Measurements from ENCODE around the gene GTF2H3.

The GTF2H3 gene

GRCh38 chr12:123607756-123608155 lies 25.9 kb upstream of the GTF2H3 start:
- Histone ChIP-seq H3K36me3 (ENCODE audit: insufficient read depth, low read length) (peaks cover 67% of the 10 kb centered on the region; the same call in 1 of the 2 replicates), H3F3A (ENCODE audit: low read depth) (no peaks in the 10 kb centered on the region), H3K27me3 (ENCODE audit: insufficient read depth, low read length, poor library complexity, severe bottlenecking) (no peaks in the 10 kb centered on the region), H3K4me2 (ENCODE audit: low read depth, low read length, poor library complexity, severe bottlenecking) (no peak overlapping the region), H3K9me3 (ENCODE audit: insufficient read depth, low read depth, low read length) (no peaks in the 10 kb centered on the region), H3K4me1 (ENCODE audit: insufficient read depth, low read length, poor library complexity, severe bottlenecking) (peaks cover 18% of the 10 kb centered on the region), H3K4me3 (ENCODE audit: low read length, poor library complexity, severe bottlenecking) (no peak overlapping the region), H3K79me2 (ENCODE audit: insufficient read depth, low read length) (peaks cover 73% of the 10 kb centered on the region), H3K9me2 (replicated peaks; ENCODE audit: low read depth, low read length) (no peaks in the 10 kb centered on the region), H4K20me1 (ENCODE audit: insufficient read depth, low read length, poor library complexity, severe bottlenecking) (peaks cover 30% of the 10 kb centered on the region), H2AFZ (ENCODE audit: low read length) (no peak overlapping the region), H3K9ac (ENCODE audit: low read depth, low read length, poor library complexity, severe bottlenecking) (no peak overlapping the region)
- TF ChIP-seq CTCF (conservative IDR thresholded peaks at IDR 0.05; ENCODE audit: low read length) (no peak), EZH2phosphoT487 (IDR thresholded peaks at IDR 0.05; ENCODE audit: borderline replicate concordance) (no peak)

- Histone ChIP-seq H3K9me2 (replicated peaks; ENCODE audit: low read depth, low read length) (no peaks in the 10 kb centered on the region), H3F3A (ENCODE audit: low read depth) (no peaks in the 10 kb centered on the region), H3K9me3 (ENCODE audit: insufficient read depth, low read depth, low read length) (no peaks in the 10 kb centered on the region), H3K79me2 (ENCODE audit: insufficient read depth, low read length) (peaks cover 71% of the 10 kb centered on the region), H3K4me1 (ENCODE audit: insufficient read depth, low read length, poor library complexity, severe bottlenecking) (peaks cover 13% of the 10 kb centered on the region), H3K27me3 (ENCODE audit: insufficient read depth, low read length, poor library complexity, severe bottlenecking) (no peaks in the 10 kb centered on the region), H3K9ac (ENCODE audit: low read depth, low read length, poor library complexity, severe bottlenecking) (no peak overlapping the region), H3K4me2 (ENCODE audit: low read depth, low read length, poor library complexity, severe bottlenecking) (no peak overlapping the region), H3K36me3 (ENCODE audit: insufficient read depth, low read length) (peaks cover 72% of the 10 kb centered on the region), H4K20me1 (ENCODE audit: insufficient read depth, low read length, poor library complexity, severe bottlenecking) (peaks cover 28% of the 10 kb centered on the region), H3K4me3 (ENCODE audit: low read length, poor library complexity, severe bottlenecking) (no peak overlapping the region), H2AFZ (ENCODE audit: low read length) (no peak overlapping the region)
- TF ChIP-seq EZH2phosphoT487 (IDR thresholded peaks at IDR 0.05; ENCODE audit: borderline replicate concordance) (no peak), CTCF (conservative IDR thresholded peaks at IDR 0.05; ENCODE audit: low read length) (no peak)
Observed at GRCh38 chr12:123608182-123608581, 25.4 kb upstream of the GTF2H3 start.

- no peaks in the 10 kb centered on the region for H3K27me3 ChIP-seq (ENCODE audit: insufficient read depth, low read length, poor library complexity, severe bottlenecking)
- no peak overlapping the region for H3K4me3 ChIP-seq (ENCODE audit: low read length, poor library complexity, severe bottlenecking)
- H3K9ac ChIP-seq (ENCODE audit: low read depth, low read length, poor library complexity, severe bottlenecking), result no peak overlapping the region
- peaks cover 89% of the 10 kb centered on the region for H3K36me3 ChIP-seq (ENCODE audit: insufficient read depth, low read length)
- TF ChIP-seq EZH2phosphoT487 (IDR thresholded peaks at IDR 0.05; ENCODE audit: borderline replicate concordance) (no peak), CTCF (conservative IDR thresholded peaks at IDR 0.05; ENCODE audit: low read length) (no peak)
- H3K4me1 ChIP-seq (ENCODE audit: insufficient read depth, low read length, poor library complexity, severe bottlenecking), result no peaks in the 10 kb centered on the region
- H3K79me2 ChIP-seq (ENCODE audit: insufficient read depth, low read length), result peaks cover 22% of the 10 kb centered on the region; the same call in 1 of the 2 replicates
- no peaks in the 10 kb centered on the region for H3K9me2 ChIP-seq (replicated peaks; ENCODE audit: low read depth, low read length)
- H3F3A ChIP-seq (ENCODE audit: low read depth), result no peaks in the 10 kb centered on the region; the same call in 1 of the 2 replicates
- H2AFZ ChIP-seq (ENCODE audit: low read length), result no peak overlapping the region
- H3K9me3 ChIP-seq (ENCODE audit: insufficient read depth, low read depth, low read length), result no peaks in the 10 kb centered on the region
- no peak overlapping the region for H3K4me2 ChIP-seq (ENCODE audit: low read depth, low read length, poor library complexity, severe bottlenecking)
- peaks cover 5% of the 10 kb centered on the region for H4K20me1 ChIP-seq (ENCODE audit: insufficient read depth, low read length, poor library complexity, severe bottlenecking)
Observed at GRCh38 chr12:123614110-123614509, 19.5 kb upstream of the GTF2H3 start.
